A549 (cell line): ENCODE results near the gene PIGL. TPM values are rescaled to one million over a fixed set of nuclear protein-coding genes. Genes with fewer than 3 reads are reported as not detected.

ENCODE experiments used
- ATAC-seq, 2 experiments: fragments of 200-7000 bp in 1 of 2; fragments of >200 bp in 1 of 2; cut with Nextera tagmentation in 1 of 2; cut with Tn5 transposase in 1 of 2; 3 replicates each; pipeline versions ENCODE4 v1.8.0 to v1.9.1; 2018 to 2020; ENCODE audit warnings: mild to moderate bottlenecking in 1 of 2, moderate library complexity in 1 of 2
- CTCF ChIA-PET: fragments of 300-600 bp; sonication (Branson Sonifier 250); formaldehyde crosslinking; extraction: SDS; loops from one replicate; lab custom pipeline; 2021; ENCODE audit warnings: antibody characterized with exemption, inconsistent platforms; lab: Yijun Ruan, JAX
- POLR2A ChIA-PET: fragments of 350-600 bp; formaldehyde crosslinking; extraction: SDS; loops from one replicate; lab custom pipeline; 2021; ENCODE audit warnings: antibody characterized with exemption, inconsistent platforms; lab: Yijun Ruan, JAX
- DNase-seq, 2 experiments: peaks; one replicate each; pipeline versions ENCODE4 v3.0.0 to v3.0.0-alpha.2; 2011 to 2016; ENCODE audit warnings: low read depth in 1 of 2, low spot score in 1 of 2
- FAIRE-seq: peaks from 2 replicates; lab custom pipeline; 2011; peaks lifted over from hg19 to GRCh38; lab: Jason Lieb, UNC
- H3K27ac ChIP-seq, 2 experiments: fragments of >200 bp; sonication (Bioruptor Twin); formaldehyde crosslinking; 3 replicates each; pipeline ENCODE4 v1.5.1; 2016 to 2017
- H3K4me1 ChIP-seq: fragments of >200 bp; sonication (Bioruptor Twin); formaldehyde crosslinking; 3 replicates; pipeline ENCODE4 v1.6.1; 2016
- H3K4me2 ChIP-seq: fragments of >200 bp; sonication (Bioruptor Twin); formaldehyde crosslinking; 3 replicates; pipeline ENCODE4 v1.6.1; 2016
- H3K4me3 ChIP-seq: fragments of >200 bp; sonication (Bioruptor Twin); formaldehyde crosslinking; 3 replicates; pipeline ENCODE4 v1.5.1; 2016
- H3K9me3 ChIP-seq: fragments of >200 bp; sonication (Bioruptor Twin); formaldehyde crosslinking; 3 replicates; pipeline ENCODE4 v1.6.1; 2016
- BCL3 ChIP-seq: fragments of >200 bp; sonication (Bioruptor Twin); formaldehyde crosslinking; IDR thresholded peaks from 3 replicates; pipeline ENCODE4 v1.6.1; 2016
- CBX8 ChIP-seq: fragments of 200-600 bp; sonication (generic); IDR thresholded peaks from 2 replicates; pipeline ENCODE4 v1.6.1; 2016
- CHD4 ChIP-seq: fragments of 200-600 bp; sonication (generic); IDR thresholded peaks from 2 replicates; pipeline ENCODE4 v1.6.1; 2016; ENCODE audit warnings: antibody characterized with exemption, mild to moderate bottlenecking, borderline replicate concordance
- E2F6 ChIP-seq: IDR thresholded peaks from 2 replicates; pipeline ENCODE4 v1.6.1; 2012; ENCODE audit warnings: low read depth, borderline replicate concordance
- ELK1 ChIP-seq: fragments of 150-350 bp; IDR thresholded peaks from 2 replicates; pipeline ENCODE4 v1.6.1; 2014; ENCODE audit warnings: low read depth, mild to moderate bottlenecking, low read length
- FOSL2 ChIP-seq, 2 experiments: fragments of 450-650 bp in 1 of 2; fragments of >200 bp in 1 of 2; sonication (Bioruptor Twin) in 1 of 2; formaldehyde crosslinking; IDR thresholded peaks; 2 replicates each; pipeline versions ENCODE4 v1.5.0 to v1.6.1; 2016 to 2020; ENCODE audit warnings: mild to moderate bottlenecking in 1 of 2, moderate library complexity in 1 of 2
- FOXS1 ChIP-seq: fragments of 250-450 bp; sonication (Bioruptor Pico); IDR thresholded peaks from 2 replicates; pipeline ENCODE4 v1.5.0; 2020; ENCODE audit warnings: mild to moderate bottlenecking, moderate library complexity
- HOXA7 ChIP-seq: fragments of 250-450 bp; sonication (Bioruptor Pico); IDR thresholded peaks from 2 replicates; pipeline ENCODE4 v1.5.0; 2020; ENCODE audit warnings: mild to moderate bottlenecking, moderate library complexity
- HOXB13 ChIP-seq: fragments of 250-450 bp; sonication (Bioruptor Pico); IDR thresholded peaks from 2 replicates; pipeline ENCODE4 v1.5.0; 2020; ENCODE audit warnings: low read depth, mild to moderate bottlenecking, moderate library complexity
- HOXB5 ChIP-seq: fragments of 250-450 bp; sonication (Bioruptor Pico); IDR thresholded peaks from 2 replicates; pipeline ENCODE4 v1.5.0; 2020; ENCODE audit warnings: mild to moderate bottlenecking, moderate library complexity
- JUN ChIP-seq, 2 experiments: fragments of >200 bp; sonication (Bioruptor Twin); formaldehyde crosslinking; IDR thresholded peaks; 2 replicates in 1 of 2; 3 replicates in 1 of 2; pipeline ENCODE4 v1.6.1; 2016 to 2017
- MAZ ChIP-seq: fragments of 150-350 bp; IDR thresholded peaks from 2 replicates; pipeline ENCODE4 v1.6.1; 2014; ENCODE audit warnings: antibody characterized with exemption, low read depth, low read length, borderline replicate concordance
- MYC ChIP-seq: IDR thresholded peaks from 2 replicates; pipeline ENCODE4 v1.6.1; 2012; ENCODE audit warnings: mild to moderate bottlenecking, inconsistent platforms, low read length, improper control_type of control experiment, borderline replicate concordance
- NPAS2 ChIP-seq: fragments of 250-450 bp; sonication (Bioruptor Pico); IDR thresholded peaks from 2 replicates; pipeline ENCODE4 v1.8.0; 2022; ENCODE audit warnings: mild to moderate bottlenecking, moderate library complexity, borderline replicate concordance
- PHF8 ChIP-seq: fragments of 200-600 bp; sonication (generic); IDR thresholded peaks from 2 replicates; pipeline ENCODE4 v1.6.1; 2016; ENCODE audit warnings: low read depth, mild to moderate bottlenecking, antibody characterized with exemption, moderate library complexity, borderline replicate concordance
- POLR2AphosphoS2 ChIP-seq: conservative IDR thresholded peaks from 2 replicates; pipeline ENCODE4 v1.6.1; 2012; ENCODE audit warnings: low read length, improper control_type of control experiment, inconsistent platforms
- RCOR1 ChIP-seq: fragments of 150-350 bp; IDR thresholded peaks from 2 replicates; pipeline ENCODE4 v1.6.1; 2014; ENCODE audit warnings: antibody characterized with exemption, low read length, low read depth
- RFX5 ChIP-seq: fragments of 450-650 bp; IDR thresholded peaks from 2 replicates; pipeline ENCODE4 v1.7.1; 2014; ENCODE audit warnings: antibody characterized with exemption, mild to moderate bottlenecking, moderate library complexity
- RNF2 ChIP-seq: fragments of 200-600 bp; sonication (generic); IDR thresholded peaks from 2 replicates; pipeline ENCODE4 v1.6.1; 2016; ENCODE audit warnings: low read depth, mild to moderate bottlenecking, antibody characterized with exemption, moderate library complexity, borderline replicate concordance
- SMC3 ChIP-seq: fragments of >200 bp; sonication (Bioruptor Twin); formaldehyde crosslinking; IDR thresholded peaks from 3 replicates; pipeline ENCODE4 v1.6.1; 2018; ENCODE audit warnings: inconsistent platforms
- ZNF302 ChIP-seq: fragments of 250-450 bp; sonication (Bioruptor Pico); IDR thresholded peaks from 2 replicates; pipeline ENCODE4 v1.9.0; 2021; ENCODE audit warnings: inconsistent platforms, mild to moderate bottlenecking, moderate library complexity
- WGBS: methylation state at CpG from one replicate; pipeline ENCODE4 v1.1.6; 2017; ENCODE audit errors: missing lambda C conversion rate; 5-methylcytosine and 5-hydroxymethylcytosine counted together
- polyA plus RNA-seq, 4 experiments: library from polyadenylated mRNA; depleted of rRNA in 3 of 4; stranded (reverse); fragments of >200 nt; fragmentation: RNase III in 1 of 4; extraction: RNeasy Plus Mini Kit Qiagen cat#74134 plus additional on column Dnase treatment in 1 of 4; gene quantifications; 2 replicates in 3 of 4; 3 replicates in 1 of 4; pipeline ENCODE4 v1.2.3, GENCODE V29; 2011 to 2017
- TF ChIP-seq, protein P1 (sequence below): fragments of 200-600 bp; sonication (generic); IDR thresholded peaks from 2 replicates; pipeline ENCODE4 v1.6.1; 2016; ENCODE audit warnings: antibody characterized with exemption, mild to moderate bottlenecking, moderate library complexity
- TF ChIP-seq, protein P2 (sequence below): IDR thresholded peaks from 2 replicates; pipeline ENCODE4 v1.6.1; 2012

PIGL gene
- polyA plus RNA-seq, 2 of the 4 experiments (the other 2 are of a cell fraction): 27.5 to 35.1 TPM

DNA sequence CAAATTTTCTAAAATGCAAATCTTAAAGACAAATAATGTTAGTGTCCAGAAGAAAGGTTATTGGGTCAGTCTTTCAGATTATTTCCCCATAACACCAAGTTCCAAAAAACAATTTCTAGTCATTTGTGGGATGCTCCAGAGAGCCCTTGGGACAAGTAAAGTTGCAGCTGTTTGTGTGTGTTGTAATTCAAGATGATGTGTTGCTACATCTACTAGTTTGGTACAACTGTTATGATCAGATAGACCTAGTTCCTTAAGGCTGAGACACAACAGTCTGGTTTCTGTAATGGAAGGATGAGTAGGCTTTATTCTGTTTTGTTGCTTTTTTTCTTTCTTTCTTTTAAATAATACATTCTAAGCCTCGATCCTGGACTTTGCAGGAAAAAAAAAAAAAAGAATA, 41.9 kb downstream of the PIGL start:
- Histone ChIP-seq H3K9me3 (no peaks in the 10 kb centered on the region), H3K4me3 (no peak overlapping the region), H3K27ac (no peak overlapping the region), H3K4me1 (peaks cover 7% of the 10 kb centered on the region; the same call in 1 of the 3 replicates), H3K4me2 (no peak overlapping the region)
- WGBS: 67% methylated on average over 1 of the region's 1 CpG
- TF ChIP-seq E2F6 (no peak), POLR2AphosphoS2 (no peak), SMC3 (no peak), CHD4 (no peak), RFX5 (no peak), ZNF302 (no peak), RCOR1 (no peak), BCL3 (no peak)
- TF ChIP-seq, protein P1, sequence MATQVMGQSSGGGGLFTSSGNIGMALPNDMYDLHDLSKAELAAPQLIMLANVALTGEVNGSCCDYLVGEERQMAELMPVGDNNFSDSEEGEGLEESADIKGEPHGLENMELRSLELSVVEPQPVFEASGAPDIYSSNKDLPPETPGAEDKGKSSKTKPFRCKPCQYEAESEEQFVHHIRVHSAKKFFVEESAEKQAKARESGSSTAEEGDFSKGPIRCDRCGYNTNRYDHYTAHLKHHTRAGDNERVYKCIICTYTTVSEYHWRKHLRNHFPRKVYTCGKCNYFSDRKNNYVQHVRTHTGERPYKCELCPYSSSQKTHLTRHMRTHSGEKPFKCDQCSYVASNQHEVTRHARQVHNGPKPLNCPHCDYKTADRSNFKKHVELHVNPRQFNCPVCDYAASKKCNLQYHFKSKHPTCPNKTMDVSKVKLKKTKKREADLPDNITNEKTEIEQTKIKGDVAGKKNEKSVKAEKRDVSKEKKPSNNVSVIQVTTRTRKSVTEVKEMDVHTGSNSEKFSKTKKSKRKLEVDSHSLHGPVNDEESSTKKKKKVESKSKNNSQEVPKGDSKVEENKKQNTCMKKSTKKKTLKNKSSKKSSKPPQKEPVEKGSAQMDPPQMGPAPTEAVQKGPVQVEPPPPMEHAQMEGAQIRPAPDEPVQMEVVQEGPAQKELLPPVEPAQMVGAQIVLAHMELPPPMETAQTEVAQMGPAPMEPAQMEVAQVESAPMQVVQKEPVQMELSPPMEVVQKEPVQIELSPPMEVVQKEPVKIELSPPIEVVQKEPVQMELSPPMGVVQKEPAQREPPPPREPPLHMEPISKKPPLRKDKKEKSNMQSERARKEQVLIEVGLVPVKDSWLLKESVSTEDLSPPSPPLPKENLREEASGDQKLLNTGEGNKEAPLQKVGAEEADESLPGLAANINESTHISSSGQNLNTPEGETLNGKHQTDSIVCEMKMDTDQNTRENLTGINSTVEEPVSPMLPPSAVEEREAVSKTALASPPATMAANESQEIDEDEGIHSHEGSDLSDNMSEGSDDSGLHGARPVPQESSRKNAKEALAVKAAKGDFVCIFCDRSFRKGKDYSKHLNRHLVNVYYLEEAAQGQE: no peak
- ChIA-PET POLR2A (no interaction called here), CTCF (interaction anchor here (0.8 to 1.3 kb wide), 2 partner anchors 25 to 262 kb away, joined by 3 read pairs; no protein-coding TSS in a partner anchor)
- no peak for ATAC-seq
- no peak for DNase-seq
- no peak for FAIRE-seq

DNA sequence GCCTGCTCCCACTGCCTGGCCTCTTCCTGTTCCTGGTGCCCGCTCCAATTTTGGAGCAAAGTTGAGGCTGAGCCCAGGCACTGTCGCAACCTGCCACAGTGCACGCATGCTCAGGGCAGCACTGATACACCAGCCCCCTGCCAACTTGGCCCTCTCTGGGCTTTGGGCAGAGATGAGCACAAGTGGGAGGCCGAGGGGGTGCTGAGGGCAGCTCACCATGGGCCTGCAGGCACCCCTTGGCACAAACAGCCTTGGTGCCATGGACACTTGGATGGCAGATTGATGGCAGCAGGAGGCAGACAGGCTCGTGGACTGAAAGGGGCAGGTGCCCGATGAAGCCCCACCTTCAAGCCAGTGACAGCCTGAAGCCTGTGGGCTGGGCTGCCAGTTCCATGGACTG, 42.9 kb downstream of the PIGL start:
- WGBS: 98% methylated on average over 5 of the region's 6 CpGs
- no peak for FAIRE-seq
- no peak for TF ChIP-seq RNF2
- no peak for TF ChIP-seq POLR2AphosphoS2
- TF ChIP-seq FOSL2 (IDR thresholded peaks at IDR 0.05): no peak
- no peak for TF ChIP-seq FOSL2 (CRISPR knock-in tag; IDR thresholded peaks at IDR 0.05)
- no peak for TF ChIP-seq ELK1
- TF ChIP-seq HOXB5 (CRISPR knock-in tag): no peak

GRCh38 chr17:16261049-16261448, 44.0 kb downstream of the PIGL start:
- H3K4me2 ChIP-seq: no peak overlapping the region
- no peak for FAIRE-seq
- TF ChIP-seq CBX8: no peak
- no peak for TF ChIP-seq HOXB13 (CRISPR knock-in tag)
- no peak for TF ChIP-seq CHD4
- no peak for TF ChIP-seq POLR2AphosphoS2
- no peak for TF ChIP-seq E2F6
- no peak for TF ChIP-seq MAZ
- no peak for TF ChIP-seq FOXS1 (CRISPR knock-in tag)
- no peak for TF ChIP-seq FOSL2 (IDR thresholded peaks at IDR 0.05)
- no peak for TF ChIP-seq FOSL2 (CRISPR knock-in tag; IDR thresholded peaks at IDR 0.05)
- TF ChIP-seq MYC: no peak
- TF ChIP-seq JUN (IDR thresholded peaks at IDR 0.05): no peak
- no peak for TF ChIP-seq HOXA7 (CRISPR knock-in tag)
- no peak for TF ChIP-seq NPAS2 (CRISPR knock-in tag)
- TF ChIP-seq, protein P2, sequence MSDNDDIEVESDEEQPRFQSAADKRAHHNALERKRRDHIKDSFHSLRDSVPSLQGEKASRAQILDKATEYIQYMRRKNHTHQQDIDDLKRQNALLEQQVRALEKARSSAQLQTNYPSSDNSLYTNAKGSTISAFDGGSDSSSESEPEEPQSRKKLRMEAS: no peak
- no peak for TF ChIP-seq PHF8

More for the DNA sequence above, 42.9 kb downstream of the PIGL start:
- ATAC-seq: peak in 1 of 2 experiments; percentile 27; a peak in 2 of 6 replicates
- no peaks in the 10 kb centered on the region for H3K9me3 ChIP-seq
- H3K4me2 ChIP-seq: no peak overlapping the region
- ChIA-PET POLR2A (interaction anchor here (1.1 kb wide), 1 partner anchor 121 kb away, joined by 4 read pairs; the partner anchor contains the start of gene UBB), CTCF (interaction anchor here (0.6 to 1.8 kb wide), 4 partner anchors 9 to 1016 kb away, joined by 3 to 5 read pairs (median 4); no protein-coding TSS in a partner anchor)
- no peak overlapping the region for H3K27ac ChIP-seq
- H3K4me3 ChIP-seq: no peak overlapping the region
- peaks cover 7% of the 10 kb centered on the region; the same call in 1 of the 3 replicates for H3K4me1 ChIP-seq
- no peak for DNase-seq

More at GRCh38 chr17:16261049-16261448, 44.0 kb downstream of the PIGL start:
- no peaks in the 10 kb centered on the region for H3K4me1 ChIP-seq
- no peak overlapping the region for H3K4me3 ChIP-seq
- ChIA-PET POLR2A (interaction anchor here (0.6 to 1.1 kb wide), 2 partner anchors 17 to 120 kb away, joined by 4 read pairs; partner anchors contain the start of gene UBB), CTCF (interaction anchor here (1.1 to 1.8 kb wide), 3 partner anchors 10 to 43 kb away, joined by 3 to 5 read pairs (median 5); no protein-coding TSS in a partner anchor)
- ATAC-seq (no peak), DNase-seq (no peak)
- 91% methylated on average over 3 of the region's 3 CpGs for WGBS
- H3K9me3 ChIP-seq: no peaks in the 10 kb centered on the region
- H3K27ac ChIP-seq: no peak overlapping the region
